Mucosa of rectum (tissue), 2 donors: ENCODE measurements around the gene EDN1.

Experiments used
- H3K27ac ChIP-seq, 2 donors: one replicate each; pipeline ENCODE4 v1.7.0; 2013; ENCODE audit warnings: inconsistent platforms in 2 of 2, low read depth in 2 of 2, low read length in 2 of 2
- H3K27me3 ChIP-seq, 2 donors: one replicate each; pipeline ENCODE4 v1.7.0; 2013; ENCODE audit warnings: low read length in 2 of 2; ENCODE audit not compliant: control insufficient read depth in 2 of 2, insufficient read depth in 2 of 2
- H3K36me3 ChIP-seq, 2 donors: one replicate each; pipeline ENCODE4 v1.7.0; 2013; ENCODE audit warnings: low read length in 2 of 2; ENCODE audit not compliant: control insufficient read depth in 2 of 2, insufficient read depth in 2 of 2
- H3K4me1 ChIP-seq, 2 donors: one replicate each; pipeline ENCODE4 v1.7.0; 2013; ENCODE audit warnings: low read length in 2 of 2, mild to moderate bottlenecking in 1 of 2; ENCODE audit not compliant: control insufficient read depth in 2 of 2, insufficient read depth in 2 of 2
- H3K4me3 ChIP-seq, 2 donors: one replicate each; pipeline ENCODE4 v1.7.0; 2013; ENCODE audit warnings: low read length in 2 of 2
- H3K9ac ChIP-seq, 2 donors: one replicate each; pipeline ENCODE4 v1.7.0; 2013; ENCODE audit warnings: low read length in 2 of 2, low read depth in 1 of 2, mild to moderate bottlenecking in 1 of 2
- H3K9me3 ChIP-seq, 2 donors: one replicate each; pipeline ENCODE4 v1.7.0; 2013; ENCODE audit warnings: low read length in 2 of 2; ENCODE audit not compliant: control insufficient read depth in 2 of 2
- donor health status: healthy.
- donor health status: Normal muscosa, but diverticular disease.

The EDN1 gene

GRCh38 chr6:12280902-12281301 is 9.3 kb upstream of the EDN1 start:
- Histone ChIP-seq H3K9ac (no peak overlapping the region), H3K4me3 (no peak overlapping the region), H3K36me3 (no peaks in the 10 kb centered on the region), H3K27me3 (no peaks in the 10 kb centered on the region), H3K4me1 (peaks cover 3 to 17% of the 10 kb centered on the region in 2 donors), H3K9me3 (no peaks in the 10 kb centered on the region), H3K27ac (no peak overlapping the region)

GRCh38 chr6:12283904-12284303 is 6.3 kb upstream of the EDN1 start:
- no peaks in the 10 kb centered on the region for H3K27me3 ChIP-seq
- H3K4me3 ChIP-seq = no peak overlapping the region
- H3K27ac ChIP-seq = no peak overlapping the region
- no peaks in the 10 kb centered on the region for H3K36me3 ChIP-seq
- no peak overlapping the region for H3K9ac ChIP-seq
- peaks cover 11 to 33% of the 10 kb centered on the region in 2 donors for H3K4me1 ChIP-seq
- no peaks in the 10 kb centered on the region for H3K9me3 ChIP-seq

DNA sequence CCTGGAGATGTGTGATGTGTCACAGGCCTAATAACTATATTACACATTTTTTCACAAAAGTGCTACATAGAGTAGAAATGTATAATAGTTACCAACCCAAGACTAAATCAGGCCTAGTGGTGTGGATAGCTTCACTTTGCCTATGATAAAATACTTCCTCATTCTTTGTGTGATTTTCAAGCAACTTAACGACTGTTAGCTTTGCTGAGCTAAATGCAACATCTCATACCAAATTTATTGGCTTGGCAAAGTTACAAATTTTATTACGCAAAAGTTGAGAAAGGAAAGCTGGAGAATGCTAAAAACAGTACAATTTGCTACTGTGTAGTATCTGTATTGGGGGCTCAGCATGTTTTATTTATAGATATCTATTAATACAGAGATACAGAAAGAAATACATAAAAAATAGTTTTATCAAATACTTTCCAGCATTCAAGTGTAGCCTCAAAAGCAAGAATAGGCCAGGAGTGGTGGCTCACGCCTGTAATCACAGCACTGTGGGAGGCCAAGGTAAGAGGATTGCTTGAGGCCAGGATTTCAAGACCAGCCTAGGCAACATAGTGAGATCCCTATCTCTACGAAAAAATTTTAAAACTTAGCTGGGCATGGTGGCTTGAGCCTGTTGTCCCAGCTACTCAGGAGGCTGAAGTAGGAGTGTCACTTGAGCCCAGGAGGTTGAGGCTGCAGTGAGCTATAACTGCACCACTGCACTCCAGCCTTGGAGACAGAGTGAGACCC is 3.6 kb upstream of the EDN1 start:
- Histone ChIP-seq H3K27ac (peak overlapping the region; percentile 16 to 18), H3K27me3 (peaks cover 0 to 2% of the 10 kb centered on the region in 2 donors), H3K4me3 (no peak overlapping the region), H3K9ac (peak overlapping the region in 1 of 2 donors; percentile 3), H3K36me3 (no peaks in the 10 kb centered on the region), H3K4me1 (peaks cover 14 to 33% of the 10 kb centered on the region in 2 donors), H3K9me3 (no peaks in the 10 kb centered on the region)

DNA sequence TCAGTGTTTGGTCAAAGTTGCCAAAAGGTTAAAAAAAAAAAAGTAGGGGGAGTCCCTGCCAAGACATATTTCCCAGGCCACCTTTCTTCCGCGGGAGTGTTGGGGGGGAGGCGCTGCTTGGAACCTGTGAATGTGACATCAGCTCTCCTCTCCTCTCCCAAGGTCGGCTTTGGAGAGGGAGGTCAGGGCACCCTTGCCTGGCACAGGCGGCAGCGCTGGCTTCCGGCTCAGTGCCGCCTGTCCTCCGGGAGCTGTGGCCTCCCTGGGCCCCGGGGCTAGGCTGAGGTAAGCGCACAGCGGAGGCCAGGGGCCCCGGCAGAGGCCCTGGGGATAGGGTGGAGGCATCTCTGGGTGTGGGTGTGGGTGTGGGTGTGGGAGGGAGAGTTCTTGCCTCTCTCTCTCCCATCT is 1.9 kb upstream of the EDN1 start:
- peaks cover 0 to 5% of the 10 kb centered on the region in 2 donors for H3K27me3 ChIP-seq
- peaks cover 22 to 40% of the 10 kb centered on the region in 2 donors for H3K4me1 ChIP-seq
- H3K4me3 ChIP-seq = no peak overlapping the region
- no peaks in the 10 kb centered on the region for H3K9me3 ChIP-seq
- H3K36me3 ChIP-seq = no peaks in the 10 kb centered on the region
- H3K9ac ChIP-seq = no peak overlapping the region
- H3K27ac ChIP-seq = no peak overlapping the region

GRCh38 chr6:12288914-12289313 is 1.2 kb upstream of the EDN1 start:
- Histone ChIP-seq H3K4me1 (peaks cover 22 to 40% of the 10 kb centered on the region in 2 donors), H3K4me3 (peak overlapping the region in 1 of 2 donors; percentile 80), H3K27me3 (peaks cover 0 to 5% of the 10 kb centered on the region in 2 donors), H3K27ac (peak overlapping the region in 1 of 2 donors; percentile 72), H3K36me3 (peaks cover 0 to under 1% of the 10 kb centered on the region in 2 donors), H3K9ac (peak overlapping the region in 1 of 2 donors; percentile 74), H3K9me3 (no peaks in the 10 kb centered on the region)

DNA sequence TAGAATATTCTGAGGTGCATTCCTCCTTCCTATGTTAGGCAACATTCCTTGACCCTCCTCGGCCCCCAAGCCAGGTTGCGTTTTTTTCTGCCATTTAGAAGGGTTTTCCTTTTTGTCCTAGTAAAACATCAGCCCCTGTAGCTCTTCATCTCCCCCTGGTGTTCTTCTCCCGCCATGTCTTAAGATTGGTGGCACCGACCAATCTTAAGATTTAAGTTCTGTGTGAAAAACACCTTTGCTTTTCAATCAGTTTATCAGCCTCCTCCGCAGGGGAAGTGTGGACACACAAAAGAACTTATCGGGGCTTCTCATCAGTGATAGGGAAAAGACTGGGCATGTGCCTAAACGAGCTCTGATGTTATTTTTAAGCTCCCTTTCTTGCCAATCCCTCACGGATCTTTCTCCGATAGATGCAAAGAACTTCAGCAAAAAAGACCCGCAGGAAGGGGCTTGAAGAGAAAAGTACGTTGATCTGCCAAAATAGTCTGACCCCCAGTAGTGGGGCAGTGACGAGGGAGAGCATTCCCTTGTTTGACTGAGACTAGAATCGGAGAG is 719 bp upstream of the EDN1 start:
- Histone ChIP-seq H3K4me1 (peaks cover 22 to 40% of the 10 kb centered on the region in 2 donors), H3K9ac (peak overlapping the region; percentile 24 to 74), H3K27ac (peak overlapping the region; percentile 69 to 72), H3K36me3 (peaks cover 1 to 4% of the 10 kb centered on the region in 2 donors), H3K4me3 (peak overlapping the region; percentile 80 to 86), H3K27me3 (peaks cover 0 to 5% of the 10 kb centered on the region in 2 donors), H3K9me3 (no peaks in the 10 kb centered on the region)

GRCh38 chr6:12291071-12291838 is 1.1 kb downstream of the EDN1 start:
- Histone ChIP-seq H3K27me3 (peaks cover 0 to 5% of the 10 kb centered on the region in 2 donors), H3K4me3 (peak overlapping the region; percentile 80 to 86), H3K36me3 (peaks cover 4 to 6% of the 10 kb centered on the region in 2 donors), H3K4me1 (peaks cover 22 to 40% of the 10 kb centered on the region in 2 donors), H3K9ac (peak overlapping the region; percentile 69 to 74), H3K27ac (peak overlapping the region; percentile 49 to 72), H3K9me3 (no peaks in the 10 kb centered on the region)

GRCh38 chr6:12291839-12292604 is 1.9 kb downstream of the EDN1 start:
- Histone ChIP-seq H3K36me3 (peaks cover 4 to 6% of the 10 kb centered on the region in 2 donors), H3K4me1 (peaks cover 16 to 32% of the 10 kb centered on the region in 2 donors), H3K4me3 (peak overlapping the region; percentile 80 to 86), H3K27ac (peak overlapping the region; percentile 49 to 72), H3K9ac (peak overlapping the region; percentile 69 to 74), H3K9me3 (no peaks in the 10 kb centered on the region), H3K27me3 (peaks cover 0 to 5% of the 10 kb centered on the region in 2 donors)

- H3K9ac ChIP-seq = no peak overlapping the region
- H3K4me1 ChIP-seq = peaks cover 13 to 22% of the 10 kb centered on the region in 2 donors
- no peaks in the 10 kb centered on the region for H3K9me3 ChIP-seq
- peak overlapping the region in 1 of 2 donors; percentile 86 for H3K4me3 ChIP-seq
- H3K36me3 ChIP-seq = peaks cover 4 to 11% of the 10 kb centered on the region in 2 donors
- H3K27ac ChIP-seq = no peak overlapping the region
- H3K27me3 ChIP-seq = peaks cover 0 to 5% of the 10 kb centered on the region in 2 donors
These were observed 3.2 kb downstream of the EDN1 start for GRCh38 chr6:12293235-12293930.
